ENCODE results near the gene DIS3L2. TPM values are rescaled to one million over a fixed set of nuclear protein-coding genes. Genes with fewer than 3 reads are reported as not detected.

Gene DIS3L2
- total RNA-seq, 1 experiment from 2014 or later = 15.8 TPM

GRCh38 chr2:231984992-231985391 is 23.5 kb downstream of the DIS3L2 start:
- no peak overlapping the region for H3K27ac ChIP-seq (ENCODE audit: low read length)
- no peaks in the 10 kb centered on the region for H3K4me1 ChIP-seq (ENCODE audit: low read length)
- no peak overlapping the region for H3K4me3 ChIP-seq (ENCODE audit: low read length)
- no peaks in the 10 kb centered on the region for H3K36me3 ChIP-seq (ENCODE audit: insufficient read depth, low read length)
- no peak for DNase-seq
- H4K20me1 ChIP-seq (ENCODE audit: insufficient read depth, low read depth, low read length) = peaks cover 50% of the 10 kb centered on the region
- H2AFZ ChIP-seq (ENCODE audit: low read length) = no peak overlapping the region
- H3K27me3 ChIP-seq (ENCODE audit: low read length) = no peaks in the 10 kb centered on the region
- no peak overlapping the region for H3K4me2 ChIP-seq (ENCODE audit: low read depth, low read length, poor library complexity, severe bottlenecking)
- H3K9ac ChIP-seq (ENCODE audit: low read length) = no peak overlapping the region
- no peaks in the 10 kb centered on the region for H3K9me3 ChIP-seq (ENCODE audit: low read length)
- peaks cover 18% of the 10 kb centered on the region for H3K79me2 ChIP-seq (ENCODE audit: low read length)
- no peaks in the 10 kb centered on the region for H3K9me2 ChIP-seq (replicated peaks; ENCODE audit: insufficient read depth, low read length)

GRCh38 chr2:231985823-231986261 is 24.3 kb downstream of the DIS3L2 start:
- no peak for DNase-seq
- H2AFZ ChIP-seq (ENCODE audit: low read length) = no peak overlapping the region

GRCh38 chr2:231987124-231987727 is 25.7 kb downstream of the DIS3L2 start:
- Histone ChIP-seq H3K9me3 (ENCODE audit: low read length) (no peaks in the 10 kb centered on the region), H3K27me3 (ENCODE audit: low read length) (no peaks in the 10 kb centered on the region), H3K4me2 (ENCODE audit: low read depth, low read length, poor library complexity, severe bottlenecking) (no peak overlapping the region), H3K79me2 (ENCODE audit: low read length) (peaks cover 18% of the 10 kb centered on the region), H3K9ac (ENCODE audit: low read length) (no peak overlapping the region), H3K36me3 (ENCODE audit: insufficient read depth, low read length) (no peaks in the 10 kb centered on the region), H3K4me3 (ENCODE audit: low read length) (no peak overlapping the region), H3K4me1 (ENCODE audit: low read length) (no peaks in the 10 kb centered on the region), H3K9me2 (replicated peaks; ENCODE audit: insufficient read depth, low read length) (no peaks in the 10 kb centered on the region), H3K27ac (ENCODE audit: low read length) (no peak overlapping the region), H2AFZ (ENCODE audit: low read length) (no peak overlapping the region), H4K20me1 (ENCODE audit: insufficient read depth, low read depth, low read length) (peaks cover 66% of the 10 kb centered on the region)
- DNase-seq = no peak

More at GRCh38 chr2:231985823-231986261, 24.3 kb downstream of the DIS3L2 start:
- H3K79me2 ChIP-seq (ENCODE audit: low read length) = peaks cover 18% of the 10 kb centered on the region
- no peaks in the 10 kb centered on the region for H3K36me3 ChIP-seq (ENCODE audit: insufficient read depth, low read length)
- no peak overlapping the region for H3K4me3 ChIP-seq (ENCODE audit: low read length)
- no peaks in the 10 kb centered on the region for H3K9me3 ChIP-seq (ENCODE audit: low read length)
- no peaks in the 10 kb centered on the region for H3K27me3 ChIP-seq (ENCODE audit: low read length)
- H3K4me2 ChIP-seq (ENCODE audit: low read depth, low read length, poor library complexity, severe bottlenecking) = no peak overlapping the region
- peaks cover 59% of the 10 kb centered on the region for H4K20me1 ChIP-seq (ENCODE audit: insufficient read depth, low read depth, low read length)
- no peak overlapping the region for H3K27ac ChIP-seq (ENCODE audit: low read length)
- no peaks in the 10 kb centered on the region for H3K4me1 ChIP-seq (ENCODE audit: low read length)
- no peak overlapping the region for H3K9ac ChIP-seq (ENCODE audit: low read length)
- no peaks in the 10 kb centered on the region for H3K9me2 ChIP-seq (replicated peaks; ENCODE audit: insufficient read depth, low read length)

DNA sequence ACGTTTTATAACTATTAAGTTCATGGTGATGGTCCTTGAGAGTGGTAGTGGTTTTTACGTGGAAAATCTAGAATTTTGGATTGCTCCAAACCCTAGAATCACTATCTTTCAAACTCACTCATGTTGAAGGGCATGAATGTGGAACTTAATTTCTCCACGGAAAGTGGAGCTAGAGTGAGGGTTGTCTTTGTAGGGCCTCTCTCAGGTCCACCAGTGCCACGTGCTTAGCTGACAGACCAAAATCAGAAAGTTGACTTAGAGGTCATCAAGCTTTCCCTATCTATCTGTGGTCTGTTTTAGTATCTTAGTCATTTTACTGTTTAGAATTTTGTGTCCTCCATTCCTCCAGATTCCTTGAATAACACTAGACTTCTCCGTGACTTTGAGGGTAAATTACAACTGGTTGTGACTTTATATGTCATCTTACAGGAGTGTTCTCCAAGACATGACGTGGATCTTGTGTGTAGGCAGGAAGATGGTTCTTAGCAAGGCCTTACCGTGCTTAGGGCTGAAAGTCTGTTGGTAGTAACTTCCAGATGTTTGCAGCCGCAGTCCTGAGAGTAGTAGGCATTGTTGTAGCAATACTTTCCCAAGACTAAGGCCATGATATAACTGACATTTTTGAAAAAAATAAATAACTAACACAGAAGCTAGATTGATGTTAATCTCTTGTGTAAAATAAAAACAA is 26.8 kb downstream of the DIS3L2 start:
- no peak for DNase-seq
- Histone ChIP-seq H3K4me2 (ENCODE audit: low read depth, low read length, poor library complexity, severe bottlenecking) (no peak overlapping the region), H4K20me1 (ENCODE audit: insufficient read depth, low read depth, low read length) (peaks cover 69% of the 10 kb centered on the region), H3K9ac (ENCODE audit: low read length) (no peak overlapping the region), H3K27me3 (ENCODE audit: low read length) (no peaks in the 10 kb centered on the region), H3K27ac (ENCODE audit: low read length) (no peak overlapping the region), H3K9me3 (ENCODE audit: low read length) (no peaks in the 10 kb centered on the region), H2AFZ (ENCODE audit: low read length) (no peak overlapping the region), H3K36me3 (ENCODE audit: insufficient read depth, low read length) (no peaks in the 10 kb centered on the region), H3K4me1 (ENCODE audit: low read length) (no peaks in the 10 kb centered on the region), H3K79me2 (ENCODE audit: low read length) (peaks cover 14% of the 10 kb centered on the region), H3K4me3 (ENCODE audit: low read length) (no peak overlapping the region), H3K9me2 (replicated peaks; ENCODE audit: insufficient read depth, low read length) (no peaks in the 10 kb centered on the region)

- Histone ChIP-seq H3K4me1 (ENCODE audit: low read length) (no peaks in the 10 kb centered on the region), H3K9me2 (replicated peaks; ENCODE audit: insufficient read depth, low read length) (no peaks in the 10 kb centered on the region), H3K4me2 (ENCODE audit: low read depth, low read length, poor library complexity, severe bottlenecking) (no peak overlapping the region), H3K27me3 (ENCODE audit: low read length) (no peaks in the 10 kb centered on the region), H3K4me3 (ENCODE audit: low read length) (no peak overlapping the region), H3K9me3 (ENCODE audit: low read length) (no peaks in the 10 kb centered on the region), H3K27ac (ENCODE audit: low read length) (no peak overlapping the region), H2AFZ (ENCODE audit: low read length) (no peak overlapping the region), H3K79me2 (ENCODE audit: low read length) (peaks cover 14% of the 10 kb centered on the region; the same call in 1 of the 2 replicates), H3K9ac (ENCODE audit: low read length) (no peak overlapping the region), H3K36me3 (ENCODE audit: insufficient read depth, low read length) (no peaks in the 10 kb centered on the region), H4K20me1 (ENCODE audit: insufficient read depth, low read depth, low read length) (peaks cover 84% of the 10 kb centered on the region)
- no peak for DNase-seq
Measured at GRCh38 chr2:231991664-231992063, 30.2 kb downstream of the DIS3L2 start.

DNA sequence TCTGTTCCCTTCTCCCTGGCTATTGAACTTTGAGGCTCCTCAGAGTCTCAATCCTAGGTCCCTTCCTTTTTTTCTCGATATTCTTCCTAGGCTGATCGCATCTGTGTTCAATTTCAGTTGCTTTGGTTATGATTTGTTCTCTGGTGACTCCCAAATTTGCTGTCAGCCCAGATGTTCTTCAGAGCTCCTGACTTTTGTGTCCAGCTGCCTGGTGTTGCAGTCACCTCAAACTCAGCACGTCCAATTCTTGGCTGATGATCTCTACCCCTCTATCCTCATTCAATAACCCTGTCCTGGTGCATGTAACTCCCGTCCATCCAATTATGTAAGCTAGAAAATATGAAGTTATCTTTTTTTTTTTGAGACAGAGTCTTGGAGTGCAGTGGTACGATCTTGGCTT is 31.4 kb downstream of the DIS3L2 start:
- H3K79me2 ChIP-seq (ENCODE audit: low read length) = 0 out of 2 replicates have a peak, but pooled peaks cover 7% of the 10 kb centered on the region

DNA sequence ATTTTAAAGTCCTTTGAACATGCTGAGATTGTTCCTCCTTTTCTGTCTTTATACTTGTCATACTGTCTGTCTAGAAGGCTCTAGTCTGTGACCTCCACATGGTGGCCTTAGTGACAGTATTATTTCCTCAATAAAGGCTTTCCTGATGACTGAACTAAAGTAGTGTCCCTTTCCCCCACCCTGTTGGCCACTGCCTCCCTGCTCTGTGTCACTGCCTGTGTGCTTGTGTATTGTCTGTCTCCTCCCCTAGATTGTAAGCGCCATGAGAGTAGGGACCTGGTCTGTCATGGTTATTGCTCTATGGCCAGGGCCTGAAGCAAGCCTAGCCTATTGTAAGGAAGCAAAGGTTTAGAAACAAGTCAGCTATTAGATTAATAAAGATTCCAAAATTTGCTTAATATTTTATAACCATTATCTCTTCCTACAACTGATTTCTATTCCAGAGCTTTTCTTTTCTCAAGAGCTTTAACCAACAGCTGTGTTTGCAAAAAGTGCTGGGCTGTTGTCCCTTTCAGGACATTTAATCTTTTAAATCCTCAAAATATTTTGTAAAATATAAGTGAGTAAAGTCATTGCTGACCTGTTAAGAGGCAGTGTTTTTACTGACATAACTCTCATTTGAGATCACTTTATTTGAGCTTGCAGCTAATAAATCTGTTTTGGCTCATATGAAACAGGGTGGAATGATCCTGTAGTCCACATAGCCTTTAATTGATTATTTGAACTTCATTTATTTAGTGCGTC is 35.5 kb downstream of the DIS3L2 start:
- Histone ChIP-seq H3K9me2 (replicated peaks; ENCODE audit: insufficient read depth, low read length) (no peaks in the 10 kb centered on the region), H3K4me3 (ENCODE audit: low read length) (no peak overlapping the region), H3K4me1 (ENCODE audit: low read length) (peaks cover 7% of the 10 kb centered on the region), H3K79me2 (ENCODE audit: low read length) (no peaks in the 10 kb centered on the region), H2AFZ (ENCODE audit: low read length) (no peak overlapping the region), H3K9me3 (ENCODE audit: low read length) (no peaks in the 10 kb centered on the region), H3K9ac (ENCODE audit: low read length) (no peak overlapping the region), H3K36me3 (ENCODE audit: insufficient read depth, low read length) (no peaks in the 10 kb centered on the region), H3K4me2 (ENCODE audit: low read depth, low read length, poor library complexity, severe bottlenecking) (no peak overlapping the region), H4K20me1 (ENCODE audit: insufficient read depth, low read depth, low read length) (peaks cover 81% of the 10 kb centered on the region), H3K27me3 (ENCODE audit: low read length) (no peaks in the 10 kb centered on the region), H3K27ac (ENCODE audit: low read length) (no peak overlapping the region)
- DNase-seq = no peak

More for the DNA sequence above, 31.4 kb downstream of the DIS3L2 start:
- Histone ChIP-seq H4K20me1 (ENCODE audit: insufficient read depth, low read depth, low read length) (peaks cover 87% of the 10 kb centered on the region), H3K4me1 (ENCODE audit: low read length) (no peaks in the 10 kb centered on the region), H3K9ac (ENCODE audit: low read length) (no peak overlapping the region), H3K27me3 (ENCODE audit: low read length) (no peaks in the 10 kb centered on the region), H3K4me3 (ENCODE audit: low read length) (no peak overlapping the region), H3K36me3 (ENCODE audit: insufficient read depth, low read length) (no peaks in the 10 kb centered on the region), H3K27ac (ENCODE audit: low read length) (no peak overlapping the region), H3K9me2 (replicated peaks; ENCODE audit: insufficient read depth, low read length) (no peaks in the 10 kb centered on the region), H2AFZ (ENCODE audit: low read length) (no peak overlapping the region), H3K4me2 (ENCODE audit: low read depth, low read length, poor library complexity, severe bottlenecking) (no peak overlapping the region), H3K9me3 (ENCODE audit: low read length) (no peaks in the 10 kb centered on the region)
- DNase-seq = no peak

GRCh38 chr2:231998046-231998445 is 36.5 kb downstream of the DIS3L2 start:
- Histone ChIP-seq H3K4me3 (ENCODE audit: low read length) (no peak overlapping the region), H3K9me2 (replicated peaks; ENCODE audit: insufficient read depth, low read length) (no peaks in the 10 kb centered on the region), H3K36me3 (ENCODE audit: insufficient read depth, low read length) (no peaks in the 10 kb centered on the region), H3K9me3 (ENCODE audit: low read length) (no peaks in the 10 kb centered on the region), H3K4me2 (ENCODE audit: low read depth, low read length, poor library complexity, severe bottlenecking) (no peak overlapping the region), H2AFZ (ENCODE audit: low read length) (no peak overlapping the region), H3K9ac (ENCODE audit: low read length) (no peak overlapping the region), H4K20me1 (ENCODE audit: insufficient read depth, low read depth, low read length) (peaks cover 83% of the 10 kb centered on the region), H3K27me3 (ENCODE audit: low read length) (no peaks in the 10 kb centered on the region), H3K27ac (ENCODE audit: low read length) (no peak overlapping the region), H3K4me1 (ENCODE audit: low read length) (peaks cover 7% of the 10 kb centered on the region), H3K79me2 (ENCODE audit: low read length) (no peaks in the 10 kb centered on the region)
- DNase-seq = no peak

All from Karpas-422 (cell line).